Measurements from ENCODE around the gene QSOX2.

GRCh38 chr9:136234597-136234996, 11.0 kb downstream of the QSOX2 start:
- TF ChIP-seq CTCF (conservative IDR thresholded peaks at IDR 0.05; ENCODE audit: low read length) = no peak
- no peak for TF ChIP-seq EZH2phosphoT487 (IDR thresholded peaks at IDR 0.05; ENCODE audit: borderline replicate concordance, low read depth, low read length)
